22Rv1 (cell line): ENCODE data around the gene TRIM28.

Source experiments
- H3K27ac ChIP-seq: fragments of 450-650 bp; 2 replicates; pipeline ENCODE4 v1.5.1; 2017
- CTCF ChIP-seq: fragments of 450-650 bp; IDR thresholded peaks from 2 replicates; pipeline ENCODE4 v1.5.1; 2017; ENCODE audit warnings: mild to moderate bottlenecking
- ZFX ChIP-seq: fragments of 450-650 bp; IDR thresholded peaks from 2 replicates; pipeline ENCODE4 v1.6.1; 2017; ENCODE audit warnings: antibody characterized with exemption, borderline replicate concordance

The TRIM28 gene

GRCh38 chr19:58510084-58510862, 33.6 kb upstream of the TRIM28 start:
- no peak overlapping the region for H3K27ac ChIP-seq
- TF ChIP-seq CTCF, result no peak
- TF ChIP-seq ZFX, result no peak

- H3K27ac ChIP-seq, result peak within 1 kb of the TSS; percentile 86; the same call in 1 of the 2 replicates
- TF ChIP-seq CTCF, result no peak
- no peak for TF ChIP-seq ZFX
Observed at GRCh38 chr19:58511353-58512208, 32.3 kb upstream of the TRIM28 start, which contains the start of gene SLC27A5. Gene SLC27A5 (minus strand): TSS chr19:58511992. CDS start chr19:58511955, 37 bp downstream.

GRCh38 chr19:58513213-58513693, 30.6 kb upstream of the TRIM28 start:
- peak overlapping the region; percentile 86 for H3K27ac ChIP-seq
- TF ChIP-seq ZFX (no peak), CTCF (no peak)

GRCh38 chr19:58513694-58514563, 29.9 kb upstream of the TRIM28 start:
- no peak for TF ChIP-seq ZFX
- TF ChIP-seq CTCF, result peak; percentile 98
- peak overlapping the region; percentile 86 for H3K27ac ChIP-seq

GRCh38 chr19:58514564-58515022, 29.3 kb upstream of the TRIM28 start:
- H3K27ac ChIP-seq, result peak overlapping the region; percentile 86
- TF ChIP-seq CTCF, result no peak
- no peak for TF ChIP-seq ZFX

GRCh38 chr19:58515259-58515658, 28.6 kb upstream of the TRIM28 start:
- TF ChIP-seq ZFX (no peak), CTCF (no peak)
- H3K27ac ChIP-seq, result peak overlapping the region; percentile 86
